Head of caudate nucleus (tissue), 42 donors: ENCODE measurements around the gene ADCY10.

Experiments used
- DNase-seq, 42 donors: peaks; one replicate each; pipeline versions ENCODE4 v3.0.0 to v3.0.0-alpha.2; 2020 to 2021; ENCODE audit warnings: mixed read lengths in 7 of 42
- intact Hi-C: fragments of 100-400 bp; cut with DNase I; formaldehyde crosslinking; loops from one replicate; pipeline ENCODE4 v1.15.0; 2022

Gene ADCY10

DNA sequence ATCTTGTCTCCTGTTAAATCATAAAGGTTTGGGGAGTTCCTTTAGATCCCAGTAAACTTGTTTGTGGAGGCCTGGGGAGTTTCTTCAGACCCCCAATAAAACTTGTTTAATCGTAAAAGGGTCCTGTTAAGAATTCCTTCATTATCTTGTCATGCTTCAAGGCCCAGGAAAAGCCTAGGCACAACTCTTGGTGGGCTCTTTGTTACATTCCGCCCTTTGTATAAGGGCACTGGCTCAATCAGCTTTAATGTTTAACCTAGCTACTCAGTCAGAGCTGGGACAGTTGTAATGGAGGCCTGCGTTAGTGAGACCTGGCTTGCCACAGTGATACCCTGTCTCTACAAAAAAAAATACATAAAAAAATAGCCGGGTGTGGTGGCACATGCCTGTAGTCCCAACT, 115.0 kb downstream of the ADCY10 start:
- DNase-seq, result no peak
- intact Hi-C loops, result no loop called here

DNA sequence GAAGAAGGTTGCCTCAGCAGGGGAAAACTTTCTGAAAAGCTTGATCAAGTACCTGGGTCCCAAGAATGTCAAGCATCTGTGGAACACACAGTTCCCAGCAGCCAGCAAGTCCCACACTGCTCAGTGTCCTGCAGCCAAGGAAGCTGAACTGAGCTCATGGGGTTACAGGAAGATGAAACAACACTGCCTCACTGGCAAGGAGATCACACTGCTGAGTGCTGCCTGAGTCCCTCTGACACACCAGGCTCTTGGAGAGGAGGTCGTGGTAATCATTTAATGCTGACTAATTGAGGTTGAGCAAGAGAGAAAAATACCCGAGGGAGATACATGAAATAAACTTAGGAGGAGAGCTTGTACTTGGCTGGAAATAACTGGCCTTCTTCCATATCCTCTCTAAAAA, 116.9 kb downstream of the ADCY10 start:
- intact Hi-C loops, result no loop called here
- DNase-seq, result peak in 23 of 42 donors; percentile 11 to 80 (median 36)

DNA sequence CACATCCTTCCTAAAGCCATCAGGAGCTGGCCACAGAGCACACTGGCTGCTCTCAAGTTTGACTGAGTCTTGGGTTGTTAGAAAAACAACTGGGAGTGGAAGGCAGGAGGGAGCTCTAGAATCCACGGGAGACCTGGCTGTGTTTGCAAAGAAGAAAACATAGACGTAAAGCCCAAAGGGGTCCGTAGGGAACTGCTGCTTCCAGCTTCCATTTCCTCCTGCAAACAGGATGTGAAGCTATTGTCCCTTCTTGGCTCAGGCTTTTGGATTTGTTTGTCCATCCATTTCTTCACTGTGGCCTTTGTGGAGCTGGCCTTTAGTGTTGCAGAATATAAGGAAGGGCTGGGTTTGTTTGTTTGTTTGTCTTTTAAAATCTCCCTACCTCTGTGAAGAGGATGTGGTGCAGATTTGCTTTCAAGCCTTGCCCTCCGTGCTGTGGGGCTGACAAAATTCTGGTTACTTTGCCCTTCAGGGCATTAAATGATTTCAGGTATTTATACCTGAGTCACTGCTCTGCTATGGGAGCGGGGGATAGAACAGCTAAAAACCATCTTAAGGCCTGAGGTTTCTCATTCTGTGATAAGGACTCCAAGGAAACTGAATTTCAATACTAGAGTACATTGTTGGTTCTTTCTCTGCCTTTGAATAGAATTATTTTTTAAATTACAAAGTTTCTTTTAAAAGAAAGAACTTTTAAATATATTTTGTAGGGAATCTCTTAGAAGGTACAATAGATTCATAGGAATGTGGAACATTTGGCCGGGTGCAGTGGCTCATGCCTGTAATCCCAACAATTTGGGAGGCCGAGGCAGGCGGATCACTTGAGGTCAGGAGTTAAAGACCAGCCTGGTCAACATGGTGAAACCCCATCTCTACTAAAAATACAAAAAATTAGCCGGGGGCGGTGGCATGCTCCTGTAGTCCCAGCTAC, 117.9 kb downstream of the ADCY10 start:
- intact Hi-C loops, result no loop called here
- DNase-seq, result no peak

- intact Hi-C loops, result no loop called here
- no peak for DNase-seq
Observed at GRCh38 chr1:167794043-167794442, 119.9 kb downstream of the ADCY10 start.

DNA sequence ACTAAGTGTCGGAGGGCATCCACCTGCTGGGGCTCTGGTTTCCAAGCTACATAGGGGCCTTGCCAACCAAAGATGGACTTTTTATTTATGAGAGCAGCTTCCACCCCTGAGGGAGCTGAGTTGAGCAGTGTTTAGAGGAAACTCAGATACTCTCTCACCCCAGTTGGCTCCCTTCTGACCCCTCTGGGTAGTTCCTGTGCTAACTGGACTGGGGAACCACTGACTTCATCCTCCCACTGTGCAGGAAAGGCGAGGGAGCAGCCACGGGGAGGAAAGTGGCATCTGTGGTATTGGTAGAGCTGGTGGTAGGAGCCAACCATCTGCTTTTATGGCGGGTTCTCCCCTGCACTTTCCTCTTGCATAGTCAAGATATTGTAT, 121.8 kb downstream of the ADCY10 start:
- intact Hi-C loops, result no loop called here

GRCh38 chr1:167791281-167792187, 122.4 kb downstream of the ADCY10 start:
- intact Hi-C loops, result no loop called here
- DNase-seq, result peak in 28 of 42 donors; percentile 11 to 81 (median 42)

More for the DNA sequence above, 121.8 kb downstream of the ADCY10 start:
- DNase-seq, result no peak

DNA sequence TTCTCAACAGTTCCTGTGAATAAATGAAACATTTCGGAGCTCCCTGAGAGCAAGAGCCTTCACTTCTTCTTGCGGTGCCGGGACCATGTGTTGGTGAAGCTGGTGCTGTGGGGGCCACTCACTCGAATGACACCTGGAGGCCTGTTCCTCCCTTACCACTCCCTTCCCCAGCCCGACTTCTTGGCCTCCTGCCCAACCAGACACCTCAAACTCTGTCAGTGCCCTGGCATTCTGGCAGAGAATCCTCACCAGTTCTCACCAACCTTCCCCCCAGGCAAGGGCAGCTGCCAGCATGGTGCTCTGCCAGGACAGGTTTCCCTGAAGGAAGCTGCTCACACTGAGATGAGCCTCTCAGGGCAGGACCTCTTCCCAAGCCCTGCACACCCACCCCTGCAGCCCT, 123.8 kb downstream of the ADCY10 start:
- no peak for DNase-seq
- intact Hi-C loops, result no loop called here

- intact Hi-C loops, result no loop called here
- no peak for DNase-seq
Observed at GRCh38 chr1:167789501-167789900, 124.4 kb downstream of the ADCY10 start.

DNA sequence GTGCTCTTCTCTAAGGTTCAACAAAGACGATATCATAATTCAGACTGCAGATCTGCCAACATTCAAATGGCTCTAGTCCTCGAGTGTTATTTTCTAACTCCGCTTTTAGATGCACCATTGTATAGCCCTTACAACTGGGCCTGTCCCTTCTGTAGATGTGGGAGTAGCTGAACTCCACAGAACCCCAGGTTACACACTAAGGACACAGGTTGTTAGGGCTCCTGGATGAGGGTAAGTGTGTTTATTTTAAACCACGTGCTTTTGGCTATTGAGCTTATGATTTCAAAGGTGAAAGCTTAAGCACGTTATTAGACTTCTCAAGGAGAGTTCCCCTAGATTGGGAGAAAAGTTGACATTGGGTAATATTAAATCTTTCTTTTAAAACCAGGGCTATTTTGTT, 127.4 kb downstream of the ADCY10 start:
- intact Hi-C loops, result no loop called here
- no peak for DNase-seq

- intact Hi-C loops, result no loop called here
- DNase-seq, result peak in 3 of 42 donors; percentile 21 to 31 (median 22)
Observed at GRCh38 chr1:167784876-167785550, 128.9 kb downstream of the ADCY10 start.

DNA sequence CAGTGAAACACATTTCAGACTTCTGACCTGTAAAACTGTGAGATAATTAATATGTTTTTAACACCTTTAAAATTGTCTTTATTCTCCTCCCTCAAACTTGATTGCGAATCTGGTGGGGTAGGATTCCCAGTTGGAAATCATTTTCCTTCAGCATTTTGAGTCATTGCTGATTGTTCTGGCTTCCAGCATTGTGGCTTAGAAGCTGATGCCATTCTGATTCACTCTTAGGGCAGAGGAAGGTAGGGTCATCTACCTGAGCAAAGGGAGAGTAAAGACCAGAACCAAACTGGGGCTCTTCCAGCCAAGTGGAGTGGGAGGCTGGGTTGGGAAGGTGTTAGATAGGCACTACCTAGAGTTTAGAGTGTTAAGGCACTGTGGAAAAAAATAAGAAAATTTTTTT, 131.0 kb downstream of the ADCY10 start:
- no peak for DNase-seq
- intact Hi-C loops, result no loop called here

DNA sequence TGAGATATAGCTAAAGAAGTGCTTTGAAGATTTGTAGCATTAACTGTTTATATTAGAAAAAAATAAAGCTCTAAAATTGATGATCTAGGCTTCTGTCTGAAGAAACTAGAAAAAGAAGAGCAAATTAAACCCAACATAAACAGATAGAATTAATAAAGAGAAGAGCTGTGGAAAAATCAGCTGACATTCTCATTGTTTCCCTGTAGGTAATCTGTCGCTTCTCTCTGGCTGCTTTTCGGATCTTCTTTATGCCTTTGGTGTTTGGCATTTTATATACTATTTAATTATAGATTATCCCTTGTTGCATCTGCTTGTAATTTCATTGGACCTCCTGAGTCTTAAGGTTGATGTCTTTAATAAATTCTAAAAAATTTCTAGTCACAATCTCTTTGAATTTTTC, 132.4 kb downstream of the ADCY10 start:
- DNase-seq, result no peak
- intact Hi-C loops, result no loop called here

DNA sequence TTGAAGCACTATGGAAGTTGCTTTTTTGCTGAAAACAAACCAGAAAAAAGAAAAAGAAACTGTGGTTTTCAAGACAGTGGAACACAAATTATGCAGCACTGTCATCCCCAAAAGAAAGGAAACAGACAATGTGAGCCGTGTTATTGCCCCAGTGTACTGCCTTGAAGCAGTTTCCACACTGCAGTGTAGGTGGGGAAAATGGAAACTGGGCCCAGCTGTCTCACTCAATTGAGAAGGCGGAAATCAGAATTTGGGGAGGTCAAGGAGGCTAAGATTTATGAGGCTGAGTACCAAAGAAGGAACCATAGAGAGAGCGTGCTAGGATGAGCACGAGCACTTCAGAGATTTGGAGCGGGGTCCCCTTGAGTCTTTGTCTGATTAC, 136.7 kb downstream of the ADCY10 start:
- intact Hi-C loops, result no loop called here
- no peak for DNase-seq

- intact Hi-C loops, result no loop called here
- DNase-seq, result no peak
Observed at GRCh38 chr1:167776616-167777268, 137.2 kb downstream of the ADCY10 start.

GRCh38 chr1:167776151-167776550, 137.8 kb downstream of the ADCY10 start:
- DNase-seq, result no peak
- intact Hi-C loops, result no loop called here

GRCh38 chr1:167775178-167775577, 138.8 kb downstream of the ADCY10 start:
- intact Hi-C loops, result no loop called here
- DNase-seq, result no peak

DNA sequence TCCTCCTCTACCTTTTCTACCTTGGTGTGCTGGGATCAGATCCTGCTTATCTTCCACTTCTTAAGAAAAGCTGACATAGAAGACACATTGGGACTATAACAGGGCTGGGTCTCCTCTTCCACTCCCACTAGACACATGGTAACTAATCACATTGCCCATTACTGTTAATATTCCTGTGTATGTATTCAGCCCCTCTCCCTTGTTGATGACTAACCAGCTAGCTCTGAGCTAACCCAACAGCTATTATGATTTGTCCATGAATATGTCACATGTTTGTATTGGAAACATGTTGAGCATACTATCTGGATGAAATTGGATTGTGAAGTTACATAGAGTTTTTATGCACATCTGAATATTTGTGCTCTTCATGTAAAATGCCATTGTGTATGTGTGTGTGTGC, 139.2 kb downstream of the ADCY10 start:
- DNase-seq, result no peak
- intact Hi-C loops, result no loop called here

DNA sequence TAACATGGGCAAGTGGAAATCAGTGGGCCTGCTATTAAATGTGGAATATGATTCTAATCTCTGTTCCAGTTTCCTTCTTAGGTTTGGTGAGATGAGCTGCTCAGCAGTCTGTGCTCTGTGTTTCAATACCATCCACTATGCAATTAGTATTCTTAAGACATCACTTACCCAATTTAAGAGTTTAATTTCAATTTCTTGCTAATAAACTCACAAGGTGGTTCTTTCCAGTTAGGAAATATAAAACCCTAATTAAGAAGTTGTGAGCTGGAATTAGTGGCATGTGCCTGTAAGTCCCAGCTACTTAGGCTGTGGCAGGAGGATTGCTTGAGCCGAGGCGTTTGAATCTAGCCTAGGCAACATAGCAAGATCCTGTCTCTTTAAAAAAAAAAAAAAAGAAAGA, 140.4 kb downstream of the ADCY10 start:
- intact Hi-C loops, result no loop called here
- no peak for DNase-seq

DNA sequence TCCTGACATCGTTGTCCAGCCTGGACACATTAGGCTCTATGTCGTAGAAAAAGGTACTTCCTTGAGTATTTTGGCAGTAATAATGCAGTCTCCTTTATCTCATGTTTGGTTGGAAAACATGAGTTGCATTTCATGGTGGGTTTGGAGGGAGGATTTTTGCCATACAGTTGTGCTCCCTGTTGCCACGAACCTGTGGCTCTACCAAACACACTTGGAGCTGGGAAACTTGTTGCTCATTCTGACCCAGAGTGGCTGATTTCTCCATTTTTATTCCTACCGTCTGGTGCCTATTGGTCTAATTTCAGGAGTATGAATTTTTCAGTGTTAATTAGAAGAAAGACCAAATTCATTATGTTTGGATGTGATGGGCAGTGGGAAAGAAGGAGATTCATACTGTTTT, 141.5 kb downstream of the ADCY10 start:
- intact Hi-C loops, result no loop called here
- no peak for DNase-seq
